D721Med (cell line): ENCODE results near the gene ME3.

Experiments
- DNase-seq: peaks from one replicate; pipeline ENCODE4 v3.0.0; 2011; ENCODE audit warnings: low spot score; ENCODE audit not compliant: insufficient read length
- FAIRE-seq: peaks from 2 replicates; lab custom pipeline; 2011; peaks lifted over from hg19 to GRCh38; lab: Jason Lieb, UNC
- CTCF ChIP-seq: IDR thresholded peaks from 2 replicates; pipeline ENCODE4 v1.5.1; 2012; ENCODE audit warnings: mild to moderate bottlenecking, control low read depth; ENCODE audit not compliant: insufficient read depth; ENCODE audit errors: missing control alignments

ME3 gene

GRCh38 chr11:86589856-86590589, 82.4 kb downstream of the ME3 start:
- FAIRE-seq = no peak

GRCh38 chr11:86589204-86589603, 83.2 kb downstream of the ME3 start:
- no peak for TF ChIP-seq CTCF
- DNase-seq = no peak
- FAIRE-seq = no peak

More at GRCh38 chr11:86589856-86590589, 82.4 kb downstream of the ME3 start:
- no peak for DNase-seq
- TF ChIP-seq CTCF = no peak

GRCh38 chr11:86588566-86589090, 83.8 kb downstream of the ME3 start:
- no peak for TF ChIP-seq CTCF
- FAIRE-seq (no peak), DNase-seq (no peak)

GRCh38 chr11:86587264-86588193, 84.9 kb downstream of the ME3 start:
- no peak for TF ChIP-seq CTCF
- FAIRE-seq = no peak
- no peak for DNase-seq

- DNase-seq = no peak
- TF ChIP-seq CTCF = no peak
- FAIRE-seq = no peak
Observed at GRCh38 chr11:86586307-86586706, 86.1 kb downstream of the ME3 start.

- no peak for TF ChIP-seq CTCF
- DNase-seq = no peak
- FAIRE-seq = no peak
Observed at GRCh38 chr11:86582898-86583297, 89.5 kb downstream of the ME3 start.
